Measurements from ENCODE around the gene EFCAB11.

Gene EFCAB11

GRCh38 chr14:89814126-89814525 is 140.4 kb downstream of the EFCAB11 start:
- DNase-seq (ENCODE audit: low read depth, low spot score) = no peak

GRCh38 chr14:89813617-89814031 is 140.9 kb downstream of the EFCAB11 start:
- peak; percentile 89 for DNase-seq (ENCODE audit: low read depth, low spot score)

DNA sequence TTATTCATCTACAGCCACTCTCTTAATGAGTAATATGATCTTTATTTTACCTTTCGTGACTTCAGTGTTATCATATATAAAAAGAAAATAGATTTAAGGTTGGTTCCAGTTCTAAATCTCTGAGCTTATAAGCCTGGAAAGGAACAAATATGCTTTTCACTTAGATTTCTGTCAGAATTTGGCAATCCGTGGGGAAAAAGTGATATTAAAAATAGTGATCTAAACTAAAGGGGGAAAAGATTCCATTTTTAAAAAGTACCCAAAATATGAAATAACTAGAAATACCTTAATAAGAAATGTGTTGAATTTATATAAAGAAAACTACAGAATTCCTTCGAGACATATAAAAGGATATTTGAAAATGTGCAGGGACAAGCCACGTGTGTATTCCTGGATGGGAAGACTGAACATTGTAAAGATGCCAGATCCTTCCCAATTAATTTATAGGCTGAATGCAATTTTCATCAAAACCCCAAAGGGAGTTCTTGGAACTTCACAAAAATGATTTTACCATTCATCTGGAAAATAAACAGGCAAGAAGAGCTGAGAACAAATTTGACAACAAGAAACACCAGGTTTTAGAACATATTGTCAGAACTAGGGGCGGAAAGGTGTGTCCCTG is 142.5 kb downstream of the EFCAB11 start:
- no peak for DNase-seq (ENCODE audit: low read depth, low spot score)

GRCh38 chr14:89810101-89810500 is 144.4 kb downstream of the EFCAB11 start:
- DNase-seq (ENCODE audit: low read depth, low spot score) = no peak

GRCh38 chr14:89807892-89808291 is 146.6 kb downstream of the EFCAB11 start:
- DNase-seq (ENCODE audit: low read depth, low spot score) = no peak

- no peak for DNase-seq (ENCODE audit: low read depth, low spot score)
Measured at GRCh38 chr14:89807151-89807550, 147.4 kb downstream of the EFCAB11 start.

GRCh38 chr14:89806451-89806850 is 148.1 kb downstream of the EFCAB11 start:
- no peak for DNase-seq (ENCODE audit: low read depth, low spot score)

GRCh38 chr14:89805501-89805900 is 149.0 kb downstream of the EFCAB11 start:
- DNase-seq (ENCODE audit: low read depth, low spot score) = no peak

GRCh38 chr14:89803542-89803941 is 151.0 kb downstream of the EFCAB11 start:
- DNase-seq (ENCODE audit: low read depth, low spot score) = no peak

GRCh38 chr14:89801136-89801535 is 153.4 kb downstream of the EFCAB11 start:
- DNase-seq (ENCODE audit: low read depth, low spot score) = no peak

- no peak for DNase-seq (ENCODE audit: low read depth, low spot score)
Measured at GRCh38 chr14:89798212-89798773, 156.2 kb downstream of the EFCAB11 start.

GRCh38 chr14:89797148-89797547 is 157.4 kb downstream of the EFCAB11 start:
- DNase-seq (ENCODE audit: low read depth, low spot score) = no peak

DNA sequence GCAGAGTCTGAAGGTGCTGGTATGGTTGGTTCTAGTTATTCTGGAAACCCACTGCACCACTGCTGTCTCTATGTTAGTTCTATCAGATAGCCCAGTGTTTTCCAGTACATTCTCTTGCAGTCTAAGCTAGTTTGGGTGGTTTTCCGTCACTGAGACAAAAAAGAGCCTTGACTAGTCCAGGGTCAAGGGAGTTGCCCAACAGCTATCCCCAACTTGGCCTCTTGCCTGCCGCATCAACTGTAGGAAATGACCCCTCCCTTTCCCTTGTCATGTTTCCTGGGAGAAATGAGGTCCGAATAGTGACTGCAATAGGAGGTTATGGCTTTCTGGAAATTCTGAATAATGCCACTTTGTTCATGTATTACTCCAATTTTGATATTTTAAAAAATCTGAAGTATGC is 160.4 kb downstream of the EFCAB11 start:
- DNase-seq (ENCODE audit: low read depth, low spot score) = no peak

DNA sequence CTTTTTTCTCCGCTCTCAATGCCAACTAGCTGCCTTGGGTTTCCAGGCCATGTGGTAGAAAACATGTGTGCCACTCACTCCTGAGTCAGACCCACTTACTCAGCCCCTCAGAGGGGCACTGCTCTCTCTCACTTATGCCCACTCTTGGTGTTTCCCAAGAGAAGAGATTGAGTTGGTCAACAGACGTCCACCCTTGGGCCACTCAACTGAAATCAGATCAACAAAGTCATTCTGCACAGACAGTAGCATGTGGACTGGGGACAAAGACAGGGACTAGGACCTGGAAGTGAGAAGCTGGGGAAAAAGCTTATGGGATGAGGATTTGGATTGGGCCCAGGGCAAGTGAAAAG is 161.2 kb downstream of the EFCAB11 start:
- no peak for DNase-seq (ENCODE audit: low read depth, low spot score)

DNA sequence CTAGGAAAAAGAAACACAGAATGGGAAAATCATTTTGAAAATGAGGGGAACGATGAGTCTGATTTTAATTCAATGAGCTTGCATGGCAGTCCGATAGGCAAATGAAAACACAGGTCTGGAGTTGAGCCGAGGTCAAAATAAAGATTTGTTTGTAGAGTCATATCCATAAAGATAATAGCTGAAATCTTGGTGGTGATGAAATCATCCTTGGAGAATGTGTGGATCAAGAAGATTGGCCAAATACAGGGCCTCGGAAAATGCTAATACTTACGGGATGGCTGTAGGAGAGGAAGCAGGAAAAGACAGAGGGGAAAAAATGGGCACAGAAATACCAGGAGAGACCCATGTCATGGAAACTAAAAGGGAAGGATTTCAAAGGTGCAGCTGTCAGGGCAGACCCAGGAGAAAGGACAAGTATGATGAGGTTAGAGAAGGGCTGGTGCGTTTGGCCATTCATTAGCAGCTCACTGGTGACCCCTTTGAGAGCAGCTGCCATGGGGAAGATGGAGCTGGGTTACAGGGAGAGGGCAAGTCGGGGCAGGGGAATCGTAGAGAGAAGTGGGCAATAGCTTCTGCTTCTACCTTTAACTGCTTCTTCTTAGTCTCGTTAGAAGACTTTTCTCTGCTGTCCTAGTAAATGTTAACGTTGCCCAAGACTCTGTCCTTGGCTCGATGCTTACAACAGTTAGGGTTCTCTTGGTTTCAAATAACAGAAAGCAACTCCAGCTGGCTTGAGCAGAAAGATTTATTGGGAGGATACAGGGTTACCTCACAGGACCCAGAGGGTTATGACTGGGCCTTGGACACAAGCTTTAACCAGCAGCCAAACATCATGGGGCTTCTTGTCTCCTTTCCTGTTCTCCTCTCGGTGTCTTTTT is 161.8 kb downstream of the EFCAB11 start:
- DNase-seq (ENCODE audit: low read depth, low spot score) = peak; percentile 21

DNA sequence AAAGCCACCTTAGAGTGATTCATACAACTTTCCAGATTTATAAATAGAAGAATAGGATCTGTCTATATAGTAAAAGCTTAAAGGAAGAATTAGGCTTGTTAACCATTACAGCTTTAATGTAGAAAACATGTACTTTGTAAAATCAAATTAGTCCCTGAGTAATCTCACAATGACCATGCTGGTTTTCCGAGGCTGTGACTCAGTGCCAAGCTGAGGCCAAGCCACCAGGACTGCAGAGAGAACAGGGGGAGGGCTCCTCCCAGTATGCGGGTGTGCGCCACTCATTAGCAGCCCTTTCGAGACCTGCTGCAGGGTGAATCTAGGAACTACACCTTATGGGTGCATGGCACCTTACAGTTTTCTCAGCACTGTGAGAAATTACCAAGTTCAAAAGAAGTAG is 167.0 kb downstream of the EFCAB11 start:
- peak; percentile 84 for DNase-seq (ENCODE audit: low read depth, low spot score)

- no peak for DNase-seq (ENCODE audit: low read depth, low spot score)
Measured at GRCh38 chr14:89781046-89781445, 173.5 kb downstream of the EFCAB11 start.

DNA sequence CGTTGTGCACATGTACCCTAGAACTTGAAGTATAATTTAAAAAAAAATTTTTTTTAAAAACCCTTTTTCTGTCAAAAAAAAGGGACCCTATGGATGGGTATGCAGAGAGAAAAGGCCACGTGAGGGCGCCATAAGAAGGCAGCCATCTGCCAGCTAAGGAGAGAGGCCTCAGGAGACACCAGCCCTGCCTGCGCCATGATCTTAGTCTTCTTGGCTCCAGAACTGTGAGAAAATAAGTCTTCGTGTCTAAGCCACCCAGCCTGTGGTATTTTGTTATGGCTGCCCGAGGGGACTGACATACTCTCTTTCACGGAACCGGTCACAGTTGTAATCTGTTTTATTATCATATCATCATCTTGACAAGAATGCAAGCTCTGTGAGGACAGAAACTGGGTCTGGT is 174.8 kb downstream of the EFCAB11 start:
- DNase-seq (ENCODE audit: low read depth, low spot score) = no peak

DNA sequence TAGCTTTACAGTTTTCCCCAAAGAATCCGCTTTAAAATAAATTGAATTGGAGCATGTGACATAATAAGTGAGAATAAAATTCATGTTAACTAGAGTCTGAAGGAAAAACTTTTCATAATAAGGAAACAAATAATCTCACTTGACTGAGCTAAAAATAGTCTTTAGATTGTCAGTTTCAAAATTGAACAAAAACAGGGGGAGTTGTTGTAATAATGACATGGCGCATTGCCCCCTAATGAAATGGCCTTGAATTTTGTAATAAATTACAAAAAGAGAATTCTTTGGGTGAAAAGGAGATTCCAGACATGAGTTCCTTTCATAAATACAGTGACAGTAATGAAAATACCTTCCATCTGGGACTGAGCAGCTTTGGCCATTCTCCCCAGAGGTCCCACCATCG is 178.6 kb downstream of the EFCAB11 start:
- no peak for DNase-seq (ENCODE audit: low read depth, low spot score)

- DNase-seq (ENCODE audit: low read depth, low spot score) = no peak
Measured at GRCh38 chr14:89775151-89775550, 179.4 kb downstream of the EFCAB11 start.

- peak; percentile 77 for DNase-seq (ENCODE audit: low read depth, low spot score)
Measured at GRCh38 chr14:89773644-89774316, 180.8 kb downstream of the EFCAB11 start.

DNA sequence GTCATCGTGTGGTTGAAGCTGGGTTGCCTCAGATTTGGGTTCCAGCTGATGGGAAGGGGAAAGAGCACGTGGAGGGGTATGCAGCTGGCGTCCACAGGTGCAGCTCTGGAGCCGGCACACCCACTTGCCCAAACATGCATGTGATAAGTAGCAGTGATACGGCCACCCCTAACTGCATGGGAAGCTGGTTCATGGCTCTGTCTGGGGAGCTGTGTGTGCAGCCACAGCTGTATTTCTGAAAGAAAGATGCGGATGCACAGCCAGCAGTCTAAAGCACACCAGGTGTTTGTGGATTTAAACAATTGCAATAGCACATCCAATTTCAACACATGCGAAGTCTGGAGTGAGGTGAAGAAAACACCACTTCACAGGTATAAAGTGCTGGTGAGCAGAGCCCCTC is 181.4 kb downstream of the EFCAB11 start:
- no peak for DNase-seq (ENCODE audit: low read depth, low spot score)

Data from astrocyte of the hippocampus (primary cell).